ENCODE data around the gene PGLYRP2.

DNA sequence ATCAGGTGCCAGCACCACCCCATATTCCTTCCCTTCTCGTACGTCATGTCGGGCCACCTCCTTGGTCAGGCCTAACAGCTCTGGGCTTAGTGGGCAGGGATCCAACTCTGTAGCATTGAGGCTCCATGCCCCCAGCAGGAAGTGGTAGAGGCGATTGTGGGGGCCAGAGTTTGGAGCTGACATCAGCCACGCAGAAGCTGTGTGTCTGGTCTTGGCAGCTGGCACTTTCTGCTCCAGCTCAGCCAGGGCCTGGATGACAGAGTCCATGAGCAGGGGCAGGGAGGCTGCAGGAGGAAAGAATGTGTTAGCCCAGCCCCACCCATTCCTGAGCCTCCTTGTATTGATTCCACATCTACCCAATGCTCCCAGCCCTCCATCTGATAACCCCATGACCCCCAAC is 3.0 kb downstream of the PGLYRP2 start:
- TF ChIP-seq, protein P1, sequence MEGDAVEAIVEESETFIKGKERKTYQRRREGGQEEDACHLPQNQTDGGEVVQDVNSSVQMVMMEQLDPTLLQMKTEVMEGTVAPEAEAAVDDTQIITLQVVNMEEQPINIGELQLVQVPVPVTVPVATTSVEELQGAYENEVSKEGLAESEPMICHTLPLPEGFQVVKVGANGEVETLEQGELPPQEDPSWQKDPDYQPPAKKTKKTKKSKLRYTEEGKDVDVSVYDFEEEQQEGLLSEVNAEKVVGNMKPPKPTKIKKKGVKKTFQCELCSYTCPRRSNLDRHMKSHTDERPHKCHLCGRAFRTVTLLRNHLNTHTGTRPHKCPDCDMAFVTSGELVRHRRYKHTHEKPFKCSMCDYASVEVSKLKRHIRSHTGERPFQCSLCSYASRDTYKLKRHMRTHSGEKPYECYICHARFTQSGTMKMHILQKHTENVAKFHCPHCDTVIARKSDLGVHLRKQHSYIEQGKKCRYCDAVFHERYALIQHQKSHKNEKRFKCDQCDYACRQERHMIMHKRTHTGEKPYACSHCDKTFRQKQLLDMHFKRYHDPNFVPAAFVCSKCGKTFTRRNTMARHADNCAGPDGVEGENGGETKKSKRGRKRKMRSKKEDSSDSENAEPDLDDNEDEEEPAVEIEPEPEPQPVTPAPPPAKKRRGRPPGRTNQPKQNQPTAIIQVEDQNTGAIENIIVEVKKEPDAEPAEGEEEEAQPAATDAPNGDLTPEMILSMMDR (IDR thresholded peaks at IDR 0.05; ENCODE audit: poor library complexity, severe bottlenecking): no peak
- TF ChIP-seq EP300 (conservative IDR thresholded peaks at IDR 0.05; ENCODE audit: poor library complexity, severe bottlenecking): no peak
- no peak for TF ChIP-seq SMC3 (conservative IDR thresholded peaks at IDR 0.05; ENCODE audit: poor library complexity)
- no peak for TF ChIP-seq EZH2 (IDR thresholded peaks at IDR 0.05; ENCODE audit: borderline replicate concordance, insufficient read depth, low read length, poor library complexity, severe bottlenecking)
- no peak for TF ChIP-seq POLR2AphosphoS5 (IDR thresholded peaks at IDR 0.05)
- no peak for TF ChIP-seq TAF1 (IDR thresholded peaks at IDR 0.05; ENCODE audit: low read depth)
